ELF-1 (cell line): Measurements from ENCODE around the gene TM2D3.

ENCODE experiments used
- DNase-seq: peaks from one replicate; pipeline ENCODE4 v3.0.0-alpha.2; 2016; ENCODE audit warnings: low read depth, low spot score

The TM2D3 gene

DNA sequence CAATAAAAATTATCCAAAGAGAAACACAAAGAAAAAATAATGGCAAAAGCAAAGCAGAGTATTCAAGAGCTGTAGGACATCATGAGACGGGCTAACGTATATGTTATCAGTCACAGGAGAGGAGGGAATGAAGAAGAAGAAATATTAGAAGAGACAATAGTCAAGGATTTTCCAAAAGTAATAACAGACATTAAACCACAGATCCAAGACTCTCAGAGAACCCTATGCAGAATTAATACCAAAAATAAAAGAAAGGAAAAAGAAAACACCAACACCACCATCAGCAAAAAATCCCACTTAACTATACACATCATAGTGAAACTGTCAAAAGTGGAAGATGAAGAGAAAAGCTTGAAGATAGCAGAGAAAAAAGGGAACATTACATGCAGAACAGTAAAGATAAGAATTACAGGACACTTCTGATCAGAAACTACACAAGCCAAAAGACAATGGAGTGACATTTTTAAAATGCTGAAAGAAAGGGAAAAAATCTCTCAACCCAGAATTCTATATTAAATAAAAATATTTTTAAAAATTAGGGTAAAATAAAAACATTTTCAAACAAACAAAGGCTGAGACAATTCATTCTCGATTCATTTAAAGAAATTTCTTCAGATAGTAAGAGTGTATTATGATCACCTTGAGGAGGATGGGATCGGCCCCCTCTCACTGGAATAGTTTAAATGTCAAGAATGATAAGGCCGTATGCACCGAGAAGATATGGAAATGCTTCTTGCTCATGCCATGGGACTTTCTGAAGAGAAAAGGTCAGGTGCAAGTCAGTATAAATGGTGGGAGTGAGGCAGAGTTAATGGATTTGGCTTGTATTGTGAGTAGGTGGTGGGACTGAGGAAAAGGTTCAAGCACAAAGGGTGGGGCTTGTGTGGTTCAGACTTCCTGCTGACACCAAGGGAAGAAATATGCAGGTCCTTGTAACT is 28.5 kb downstream of the TM2D3 start:
- no peak for DNase-seq

DNA sequence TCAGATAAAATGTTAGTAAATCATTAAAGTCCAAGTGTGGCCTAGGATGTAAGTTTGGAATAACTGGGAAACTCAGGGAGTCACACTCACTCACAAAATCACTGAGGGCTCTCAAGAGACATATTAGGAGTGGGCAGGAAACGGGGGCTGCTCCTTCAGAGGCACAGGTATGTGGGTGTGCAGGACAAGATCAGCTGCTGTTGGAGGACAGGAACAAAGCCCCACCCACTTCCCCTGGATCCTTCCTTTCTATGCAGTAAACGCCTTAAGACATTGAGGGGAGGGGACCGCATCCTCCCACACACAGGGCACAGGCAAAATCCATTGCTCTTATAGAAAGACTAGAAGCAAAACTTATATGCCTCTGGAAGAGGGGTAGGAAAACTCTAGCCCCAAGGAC is 30.2 kb downstream of the TM2D3 start:
- no peak for DNase-seq

DNA sequence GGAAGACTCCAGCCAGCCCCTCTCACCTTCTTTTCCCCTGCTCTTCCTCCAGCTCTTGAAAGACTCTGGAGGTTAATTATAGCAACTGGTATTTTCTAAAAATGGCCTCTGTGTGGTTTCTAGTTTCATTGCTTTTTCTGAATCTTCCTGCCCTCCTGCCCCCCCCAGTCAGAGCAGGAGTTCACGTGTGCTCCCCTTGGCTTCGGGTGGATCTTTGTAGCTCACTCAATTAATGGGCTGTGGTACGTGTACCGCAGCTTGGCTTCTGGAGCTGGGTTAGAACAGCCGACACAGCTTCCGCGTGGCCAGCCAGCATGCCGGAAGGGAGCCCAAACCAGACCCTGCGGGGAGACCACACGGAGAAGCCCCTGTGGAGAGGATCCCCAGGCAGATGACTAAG is 31.5 kb downstream of the TM2D3 start:
- DNase-seq: no peak

DNA sequence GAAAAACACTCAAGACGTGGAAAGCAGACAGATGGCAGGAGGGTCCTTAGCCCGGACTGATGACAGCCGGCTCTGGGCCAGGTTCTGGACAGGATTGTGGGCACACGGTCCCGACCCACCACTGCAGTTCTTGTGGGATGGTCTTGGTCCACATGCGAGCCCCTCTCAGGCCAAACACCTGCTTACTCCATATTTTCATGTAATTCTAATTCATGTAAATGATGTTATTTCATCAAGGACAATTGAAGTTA is 32.6 kb downstream of the TM2D3 start:
- DNase-seq: no peak

DNA sequence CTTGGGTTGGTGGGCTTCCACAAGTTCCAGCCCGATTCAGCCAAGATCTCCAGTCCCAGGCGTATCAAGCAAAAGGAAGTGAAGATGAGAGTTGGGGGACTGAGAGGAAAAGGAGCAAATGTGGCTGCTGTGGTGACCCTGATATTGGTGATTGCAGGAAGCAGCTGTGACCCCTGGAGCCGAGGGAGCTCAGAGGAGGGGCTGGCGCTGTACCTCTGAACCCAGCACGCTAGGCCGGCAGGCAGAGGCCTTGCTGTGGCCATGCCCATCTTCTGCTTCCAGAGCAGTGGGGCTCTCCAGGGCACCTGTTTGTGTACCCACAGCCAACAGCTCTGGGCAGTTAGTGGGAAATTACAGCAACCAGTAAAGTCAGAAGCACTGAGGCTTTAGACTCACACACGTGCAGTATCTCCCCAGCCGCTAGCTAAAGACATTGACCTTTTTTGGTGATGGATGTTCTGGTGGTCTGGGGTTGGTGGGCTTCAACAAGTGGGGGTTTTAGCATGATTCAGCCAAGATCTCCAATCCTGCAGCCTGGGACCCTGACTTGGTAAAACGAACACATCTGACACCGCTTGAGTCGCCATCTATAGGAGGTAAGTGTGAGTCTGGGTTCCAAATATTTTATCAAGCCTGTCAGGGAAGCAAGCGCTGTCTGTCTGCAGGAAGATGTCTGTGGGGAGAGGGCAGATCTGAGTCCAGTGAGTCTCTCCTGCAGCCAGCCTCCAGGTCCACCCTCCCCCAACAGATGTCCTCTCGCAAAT is 33.1 kb downstream of the TM2D3 start:
- no peak for DNase-seq

DNA sequence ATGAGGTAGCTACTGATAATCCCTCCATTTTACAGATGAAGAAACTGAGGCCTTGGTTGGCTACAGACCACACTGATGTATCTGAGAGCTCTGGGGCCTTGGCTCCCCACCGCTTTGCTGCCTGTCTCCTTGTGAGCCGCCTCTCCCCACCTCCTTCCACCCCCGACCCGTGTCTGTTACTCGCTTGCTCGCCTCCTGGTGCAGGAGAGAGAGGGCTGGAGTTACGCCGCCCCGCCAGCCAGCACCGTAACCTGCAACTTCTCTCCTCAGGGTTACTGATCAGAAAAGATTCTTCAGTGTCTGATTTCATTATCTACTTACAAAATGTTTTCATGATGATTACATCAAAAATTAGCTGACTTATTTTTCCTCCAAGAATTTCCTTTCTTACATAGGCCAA is 34.1 kb downstream of the TM2D3 start:
- no peak for DNase-seq

DNA sequence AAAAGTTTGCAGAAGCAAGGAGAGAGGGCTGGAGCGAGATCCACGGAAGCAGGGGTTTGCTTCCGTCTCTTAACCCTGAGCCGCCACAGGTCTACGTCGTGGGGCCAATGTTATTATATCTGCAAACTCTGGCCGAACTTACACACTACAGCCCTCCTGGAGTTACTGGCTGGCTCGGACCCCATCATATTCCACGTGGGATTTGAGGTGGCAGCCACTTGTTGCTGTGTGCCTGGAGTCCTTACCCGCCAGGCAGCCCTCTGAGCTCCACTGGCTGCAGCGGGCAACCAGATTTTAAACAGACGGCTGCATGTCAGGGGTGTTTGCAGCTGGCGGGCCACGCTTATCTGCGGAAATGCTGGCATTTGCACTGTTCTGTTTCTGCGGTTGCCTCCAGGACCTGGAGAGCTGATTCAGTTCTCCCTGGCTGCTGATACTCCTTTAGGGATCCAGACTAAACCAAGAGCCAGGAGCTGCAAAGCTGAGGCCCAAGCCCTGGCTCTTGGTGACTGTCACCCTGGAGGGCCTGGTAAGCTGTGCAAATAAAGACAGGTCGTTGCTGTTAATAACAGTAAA is 34.7 kb downstream of the TM2D3 start:
- no peak for DNase-seq

DNA sequence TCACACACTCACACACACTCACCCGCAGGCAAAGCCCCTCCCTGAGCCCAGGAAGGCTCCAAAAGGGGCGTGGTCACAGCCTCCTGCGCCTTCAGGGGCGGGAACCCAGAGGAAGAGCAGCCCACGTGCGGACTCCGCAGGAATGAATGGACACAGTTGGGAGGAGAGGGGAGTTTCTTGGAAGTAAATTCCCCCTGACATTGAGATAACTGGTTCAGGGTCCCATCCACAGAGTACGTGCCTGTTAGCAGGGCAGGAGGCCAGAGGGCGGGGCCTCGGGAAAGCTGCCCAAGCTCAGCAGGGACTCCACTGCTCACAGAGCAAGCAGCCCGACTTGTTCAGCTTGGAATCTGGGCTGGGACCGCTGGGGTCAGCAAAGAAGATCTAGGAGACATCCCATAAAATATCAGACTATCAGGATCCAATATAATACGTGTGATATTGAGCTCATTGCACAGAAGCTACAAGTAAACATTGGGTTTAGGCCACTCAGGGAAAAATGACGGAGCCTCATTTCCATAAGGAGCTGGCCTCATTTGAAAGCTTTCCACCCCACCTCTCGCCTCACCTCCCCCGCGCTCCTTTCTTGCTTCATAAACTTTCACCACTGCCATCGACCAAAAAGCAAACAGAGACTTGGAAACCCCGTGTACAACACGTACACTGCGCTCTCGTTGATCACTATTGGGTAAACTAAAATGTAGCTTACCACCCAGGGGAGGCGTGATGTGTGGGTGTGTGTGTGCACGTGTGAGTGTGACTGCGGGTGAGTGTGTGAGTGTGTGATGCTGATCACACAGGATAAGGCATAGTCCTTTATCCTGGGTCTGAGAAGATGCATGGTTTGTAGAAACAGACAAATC is 36.0 kb downstream of the TM2D3 start:
- DNase-seq: peak; percentile 94

DNA sequence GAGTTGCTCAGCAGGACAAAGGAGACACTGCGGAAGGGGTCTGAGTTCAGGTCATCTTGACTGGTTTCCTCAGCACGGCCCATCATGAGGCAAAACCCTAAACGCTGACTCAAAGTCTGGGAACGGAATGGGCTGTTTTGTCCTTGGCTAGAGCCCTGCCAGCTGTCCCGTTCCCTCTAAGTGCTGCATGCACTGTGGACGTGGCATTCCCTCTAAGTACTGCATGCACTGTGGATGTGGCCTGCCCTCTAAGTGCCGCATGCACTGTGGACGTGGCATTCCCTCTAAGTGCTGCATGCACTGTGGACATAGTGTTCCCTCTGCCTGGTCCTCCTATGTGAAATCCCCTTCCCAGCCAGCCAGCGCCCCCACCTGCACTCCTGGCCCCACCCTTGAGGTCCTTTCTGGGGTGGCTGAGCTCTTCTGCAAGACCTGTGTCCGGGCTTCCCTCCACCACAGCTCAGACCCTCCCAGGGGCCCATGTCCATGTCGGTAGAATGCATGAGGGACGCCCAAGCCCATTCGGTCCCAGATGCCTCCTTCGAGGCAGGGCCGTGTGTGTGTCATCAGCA is 36.7 kb downstream of the TM2D3 start:
- DNase-seq: no peak

DNA sequence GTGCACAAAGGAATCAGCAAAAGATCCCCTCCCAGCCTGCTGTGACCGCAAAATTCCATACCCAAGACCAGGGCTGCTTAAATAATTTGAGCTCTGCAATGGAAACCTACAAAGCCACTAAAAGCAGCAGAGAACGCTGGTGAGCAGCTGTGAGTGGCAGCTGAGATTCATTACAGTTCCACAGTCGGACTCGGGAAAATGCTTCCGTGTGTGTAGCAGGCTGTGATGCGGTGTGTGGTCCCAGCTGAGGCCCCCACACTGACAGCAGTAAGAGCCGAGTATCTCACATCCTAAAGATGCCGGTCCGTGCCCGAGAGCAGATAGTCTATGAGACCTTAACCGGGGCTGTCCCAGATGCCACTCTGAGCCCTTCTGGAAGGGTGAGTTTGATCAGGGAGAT is 37.4 kb downstream of the TM2D3 start:
- no peak for DNase-seq

DNA sequence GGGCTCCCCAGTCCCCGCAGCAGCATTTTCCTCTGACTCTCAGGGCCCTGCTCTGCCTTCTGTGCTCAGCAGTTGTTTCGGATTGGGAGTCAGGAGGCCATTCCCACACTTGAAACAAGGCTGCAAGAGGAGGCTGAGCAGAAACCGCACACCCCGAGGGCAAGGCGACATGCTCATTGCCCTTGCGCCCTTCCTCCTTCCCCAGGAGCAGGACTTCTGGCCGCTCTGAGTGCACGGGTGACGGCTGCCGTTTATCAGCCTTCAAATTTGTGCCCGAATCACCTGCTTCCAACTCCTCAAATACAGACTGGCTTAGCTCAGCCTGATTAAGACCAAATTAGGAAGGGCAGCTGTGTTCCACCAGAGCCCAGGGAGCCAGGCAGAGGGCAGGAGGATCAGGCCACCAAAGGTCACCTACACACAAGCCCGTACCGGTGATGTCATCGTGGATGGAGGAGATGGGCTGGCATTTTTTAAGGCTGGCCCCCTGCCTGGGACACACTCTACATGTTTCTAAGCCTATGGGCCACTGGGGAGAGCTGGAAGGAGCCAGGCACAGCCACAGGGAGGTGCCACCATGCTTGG is 38.1 kb downstream of the TM2D3 start:
- no peak for DNase-seq

DNA sequence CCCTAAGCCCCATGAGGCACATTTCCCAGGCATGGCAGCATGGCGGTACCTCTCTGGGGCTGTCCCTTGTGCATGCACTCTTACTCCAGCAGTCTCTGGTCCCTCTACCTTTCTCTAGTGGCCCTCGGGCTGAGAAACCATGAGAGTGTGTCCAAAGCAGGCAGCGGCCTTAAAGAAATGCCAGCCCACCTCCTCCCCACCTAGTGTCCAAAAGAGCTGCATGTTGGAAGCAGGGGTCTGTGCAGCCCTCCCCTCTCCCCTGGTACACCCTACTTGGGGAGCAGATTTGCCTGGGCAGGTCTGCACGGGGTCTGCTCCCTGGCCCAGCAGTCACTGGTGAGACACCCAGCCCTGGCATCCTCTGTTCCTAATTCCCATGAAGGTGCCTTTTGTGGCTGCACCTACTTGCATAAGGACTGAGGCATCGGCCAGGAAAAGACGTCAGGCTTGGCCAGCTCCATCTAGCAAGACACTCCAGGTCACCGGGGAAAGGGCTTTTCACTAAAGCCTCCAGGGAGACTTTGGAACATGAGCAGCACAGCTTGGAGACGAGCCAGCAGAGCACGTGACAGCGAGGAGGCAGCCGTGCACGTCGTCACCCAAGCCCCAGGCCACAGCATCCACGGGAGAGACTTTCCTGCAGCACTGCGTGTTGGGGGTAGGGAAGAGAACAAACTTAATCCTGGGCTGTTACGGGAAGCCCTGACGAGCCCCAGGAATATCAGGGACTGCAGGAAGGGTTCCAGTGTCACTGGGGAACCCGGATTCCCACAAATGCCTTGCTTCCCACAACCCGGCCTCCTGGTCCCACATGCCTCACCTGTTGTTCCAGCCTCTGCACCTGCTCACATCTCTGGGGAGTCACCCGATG is 38.8 kb downstream of the TM2D3 start:
- DNase-seq: no peak

DNA sequence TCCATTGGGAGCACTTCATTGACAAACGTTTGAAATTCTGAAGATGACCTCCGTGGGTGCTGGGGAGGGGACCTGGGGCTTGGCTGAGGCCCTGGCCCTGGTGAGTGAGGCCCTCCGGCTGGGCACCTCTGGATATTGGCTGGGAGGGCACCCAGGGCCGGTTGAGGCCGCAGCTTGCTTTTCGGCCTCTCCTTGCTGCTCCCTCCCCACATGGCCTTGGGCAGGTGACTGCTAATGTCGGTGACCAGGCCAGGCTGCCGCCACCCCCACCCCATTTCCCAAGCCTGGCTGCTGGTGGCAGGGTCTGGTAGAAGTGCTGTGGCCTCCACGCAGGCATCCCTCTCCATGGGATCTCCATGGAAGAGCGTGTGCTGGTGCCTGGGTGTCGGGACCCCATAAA is 39.5 kb downstream of the TM2D3 start:
- DNase-seq: no peak

DNA sequence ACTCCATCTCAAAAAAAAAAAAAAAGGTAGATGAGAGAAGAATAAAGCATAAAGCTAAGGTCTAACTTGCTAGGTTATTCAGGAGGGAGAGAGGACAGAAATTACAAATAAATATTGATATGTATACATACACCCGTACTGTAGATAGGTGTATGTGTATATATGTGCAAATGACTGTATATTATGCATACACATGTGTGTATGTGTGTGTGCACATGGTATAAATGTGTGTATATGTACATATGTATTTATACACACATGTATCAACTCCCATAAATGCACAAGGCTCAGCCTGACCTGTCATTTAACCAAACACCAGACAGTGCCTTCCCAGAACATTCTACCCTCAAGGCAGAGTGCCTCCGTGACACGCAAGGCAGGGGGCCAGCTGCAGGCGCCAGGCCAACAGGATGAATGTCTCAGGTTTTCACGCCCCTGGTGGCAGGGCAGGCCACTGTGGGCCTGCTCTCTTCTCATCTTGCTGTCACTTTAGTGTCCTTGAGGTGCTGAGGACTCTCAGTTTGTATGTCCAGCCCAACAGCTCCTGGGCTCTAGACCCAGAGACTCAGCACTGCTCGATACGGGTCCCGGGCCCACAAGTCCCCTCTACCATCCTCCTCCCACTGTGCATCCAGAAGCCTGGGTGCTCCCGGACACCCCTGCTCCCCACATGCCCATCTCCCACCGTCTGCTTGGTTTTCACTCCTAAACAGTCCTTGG is 40.4 kb downstream of the TM2D3 start:
- no peak for DNase-seq

DNA sequence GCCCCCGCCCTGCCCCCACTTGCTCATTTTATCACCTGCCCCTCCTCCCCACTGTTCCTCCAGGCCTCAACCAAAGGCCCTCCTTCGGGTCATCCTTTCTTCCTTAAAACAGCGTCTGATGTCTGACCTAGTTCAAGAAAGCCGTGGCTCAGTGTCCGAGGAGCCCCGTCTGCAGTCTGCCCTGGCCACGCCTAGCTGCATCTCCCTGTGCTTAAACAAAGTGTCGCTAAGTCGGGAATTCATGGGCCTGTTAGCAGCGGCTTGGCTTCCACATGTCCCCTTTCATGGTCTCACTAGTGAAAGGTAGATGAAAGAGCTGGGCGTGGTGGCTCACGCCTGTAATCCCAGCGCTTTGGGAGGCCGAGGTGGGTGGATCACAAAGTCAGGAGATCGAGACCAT is 41.2 kb downstream of the TM2D3 start:
- no peak for DNase-seq

DNA sequence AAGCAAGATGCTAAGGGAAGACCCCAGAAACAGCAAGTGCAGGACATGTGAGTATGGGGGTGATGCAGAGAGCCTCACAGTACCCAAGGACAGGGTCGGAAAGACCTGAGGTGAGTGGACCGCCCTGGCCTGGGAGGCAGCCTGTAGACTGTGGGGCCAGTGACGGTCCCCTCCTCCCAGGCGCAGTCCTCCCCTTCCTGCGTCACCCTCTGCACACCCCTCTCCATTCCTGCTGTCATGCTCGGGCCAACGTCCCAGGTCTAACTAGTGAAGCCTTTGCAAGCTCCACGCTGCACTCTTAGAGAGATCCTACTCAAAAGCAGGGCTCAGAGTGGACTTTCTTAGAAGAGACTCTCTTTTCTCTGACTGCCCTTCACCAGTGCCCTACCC is 41.6 kb downstream of the TM2D3 start:
- no peak for DNase-seq

DNA sequence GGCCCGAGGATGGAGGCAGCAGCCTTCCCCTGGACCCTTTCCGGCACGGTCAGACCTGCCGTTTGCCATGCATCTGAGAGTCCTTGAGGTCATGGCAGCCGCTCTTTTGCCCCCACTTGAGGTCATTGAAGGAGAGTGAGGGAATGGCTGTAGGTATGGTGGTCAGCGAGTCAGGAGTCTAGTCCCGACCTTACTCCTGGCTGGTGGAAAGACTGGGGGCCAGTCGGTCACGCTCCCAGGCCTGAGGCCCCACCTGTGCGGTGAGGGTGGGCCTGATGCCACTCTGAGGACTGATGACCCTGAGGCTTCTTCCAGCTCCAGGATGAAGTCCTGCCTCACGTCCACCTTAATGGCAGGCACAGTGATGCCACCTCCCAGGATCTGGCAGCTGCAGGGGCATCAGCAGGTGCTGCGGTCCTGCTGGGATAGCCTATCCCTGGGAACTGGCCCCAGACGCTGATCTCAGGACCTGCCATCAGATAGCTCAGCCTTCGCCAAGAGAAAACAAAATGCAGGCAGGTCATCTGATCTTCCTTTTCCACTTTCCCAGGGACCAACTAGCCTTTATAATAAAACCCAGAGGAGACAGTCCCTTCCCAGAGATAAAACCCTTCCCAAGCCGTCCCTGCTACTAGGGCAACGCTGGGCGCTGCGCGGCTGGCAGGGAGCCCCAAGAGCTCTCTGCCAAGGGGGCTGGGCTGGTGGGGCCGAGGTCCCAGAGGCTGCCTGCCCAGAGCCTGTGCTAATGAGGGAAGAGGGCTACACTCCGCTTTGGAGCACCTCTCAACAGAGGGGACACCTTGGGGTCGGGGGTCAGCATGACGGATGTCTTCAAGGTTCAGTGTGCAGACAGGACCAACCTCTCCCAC is 42.2 kb downstream of the TM2D3 start:
- DNase-seq: no peak

DNA sequence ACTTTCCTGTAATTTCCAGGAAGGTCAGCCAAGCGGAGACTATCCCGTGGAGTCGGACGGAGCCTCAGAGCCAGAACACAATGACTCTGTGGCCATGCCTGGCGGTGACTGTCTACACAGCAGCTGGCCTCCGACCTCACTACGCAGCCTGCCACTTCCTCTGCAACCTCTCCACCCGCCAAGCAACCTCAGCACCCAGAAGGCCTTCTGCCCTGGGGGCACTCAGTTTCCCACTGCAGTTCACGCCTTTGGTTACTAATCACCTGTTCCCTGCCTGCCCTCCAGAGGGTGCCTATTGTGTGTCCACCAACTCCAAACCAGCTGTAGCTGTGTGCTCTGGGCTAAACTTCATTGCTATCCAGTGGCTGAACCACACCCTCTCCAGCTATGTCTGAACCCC is 44.0 kb downstream of the TM2D3 start:
- peak; percentile 88 for DNase-seq

DNA sequence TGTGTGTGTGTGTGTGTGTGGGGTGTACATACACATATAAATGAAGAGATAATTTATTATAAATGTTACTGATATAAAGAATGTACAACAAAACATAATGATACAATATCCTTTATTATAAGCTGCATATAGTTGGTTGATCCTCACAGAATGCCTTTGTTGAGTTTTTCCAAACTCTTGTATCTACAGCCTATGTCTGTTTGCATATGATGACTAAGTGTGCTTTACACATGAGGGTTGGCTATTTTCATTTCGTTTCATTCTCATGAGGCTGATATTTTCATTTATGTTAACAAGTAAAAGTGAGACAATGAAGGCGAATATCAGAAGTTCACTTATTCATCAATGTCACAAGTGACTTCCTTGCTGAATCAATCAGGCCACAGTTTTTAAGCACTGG is 45.1 kb downstream of the TM2D3 start:
- DNase-seq: no peak
